Fibroblast of skin of right quadriceps (primary cell): ENCODE results near the gene EXOSC10.
"Not testable (repeated sequence)": the region's sequence is repeated elsewhere in the genome, so short reads cannot be mapped to it uniquely, and the experiment has no call there.

Experiments
- DNase-seq: peaks from one replicate; pipeline ENCODE4 v3.0.0-alpha.2; 2013

Gene EXOSC10

DNA sequence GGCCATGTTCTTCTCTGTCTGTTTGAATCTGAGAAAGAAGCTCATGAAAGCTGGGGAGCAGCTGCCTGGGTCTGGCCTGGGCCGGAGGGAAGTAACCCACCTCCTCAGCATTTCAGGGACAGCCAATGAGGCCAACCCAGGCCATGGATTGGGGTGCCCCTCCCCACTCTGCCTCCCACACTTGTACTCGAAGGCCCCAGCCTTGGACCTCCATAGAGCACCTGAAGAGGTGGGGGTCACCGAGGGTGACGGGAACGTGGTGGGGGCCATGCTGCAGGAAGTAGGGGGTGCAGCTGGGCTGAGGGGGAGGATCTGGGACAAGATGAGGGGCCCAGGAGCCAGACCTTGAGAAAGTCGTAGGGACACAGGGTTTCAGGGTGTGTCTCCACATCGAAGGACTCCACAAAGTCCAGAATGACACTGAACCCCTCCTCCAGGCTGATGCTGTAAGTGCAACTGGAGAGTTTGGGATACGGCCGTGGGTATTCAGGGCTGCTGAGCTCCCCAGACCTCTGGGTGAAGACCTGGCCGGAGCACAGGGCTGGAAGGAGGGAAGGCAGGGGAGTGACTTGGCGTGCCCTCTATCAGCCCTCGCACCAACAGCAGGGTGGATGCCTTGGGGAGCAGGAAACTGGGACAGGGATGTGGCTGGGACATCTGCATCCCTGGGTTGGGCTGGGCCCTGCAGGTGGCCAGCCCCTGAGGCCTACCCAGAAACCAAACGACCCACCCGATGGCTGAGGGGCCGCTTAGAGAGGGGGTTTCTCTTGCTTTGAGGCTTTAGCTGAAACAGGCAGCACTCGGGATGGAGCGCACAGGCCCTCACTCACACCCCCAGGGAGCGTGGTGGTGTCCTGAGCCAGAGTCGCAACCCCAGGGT lies 56.4 kb downstream of the EXOSC10 start:
- DNase-seq, result no peak

DNA sequence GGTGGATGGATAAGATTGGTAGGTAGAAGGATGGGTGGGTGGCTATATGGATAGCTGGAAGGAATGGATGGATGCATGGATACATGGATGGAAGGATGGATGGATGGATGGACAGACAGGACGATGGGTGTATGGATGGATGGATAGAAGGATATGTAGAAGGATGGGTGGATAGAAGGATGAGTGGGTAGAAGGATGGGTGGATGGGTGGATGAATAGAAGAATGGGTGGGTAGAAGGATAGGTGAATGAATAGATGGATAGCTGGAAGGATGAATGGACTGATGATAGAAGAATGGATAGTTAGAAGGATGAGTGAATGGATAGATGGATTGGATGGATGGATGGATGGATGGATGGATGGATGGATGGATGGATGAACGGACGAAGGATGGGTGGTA lies 57.6 kb downstream of the EXOSC10 start:
- no peak for DNase-seq

- no peak for DNase-seq
Observed at GRCh38 chr1:11041048-11041447, 58.6 kb downstream of the EXOSC10 start.

DNA sequence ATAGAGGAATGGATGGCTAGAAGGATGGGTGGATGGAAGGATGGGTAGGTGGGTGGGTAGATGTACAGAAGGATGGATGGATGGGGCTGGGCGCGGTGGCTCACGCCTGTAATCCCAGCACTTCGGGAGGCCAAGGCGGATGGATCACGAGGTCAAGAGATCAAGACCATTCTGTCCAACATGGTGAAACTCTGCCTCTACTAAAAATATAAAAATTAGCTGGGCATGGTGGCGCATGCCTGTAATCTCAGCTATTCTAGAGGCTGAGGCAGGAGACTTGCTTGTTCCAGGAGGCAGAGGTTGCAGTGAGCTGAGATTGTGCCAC lies 59.6 kb downstream of the EXOSC10 start:
- not testable (repeated sequence) for DNase-seq

- DNase-seq, result no peak
Observed at GRCh38 chr1:11039351-11040104, 60.1 kb downstream of the EXOSC10 start.

GRCh38 chr1:11037740-11038182 lies 61.9 kb downstream of the EXOSC10 start:
- DNase-seq, result peak; percentile 71

- DNase-seq, result not testable (repeated sequence)
Observed at GRCh38 chr1:11037019-11037739, 62.5 kb downstream of the EXOSC10 start.

- no peak for DNase-seq
Observed at GRCh38 chr1:11031624-11032262, 67.9 kb downstream of the EXOSC10 start.

DNA sequence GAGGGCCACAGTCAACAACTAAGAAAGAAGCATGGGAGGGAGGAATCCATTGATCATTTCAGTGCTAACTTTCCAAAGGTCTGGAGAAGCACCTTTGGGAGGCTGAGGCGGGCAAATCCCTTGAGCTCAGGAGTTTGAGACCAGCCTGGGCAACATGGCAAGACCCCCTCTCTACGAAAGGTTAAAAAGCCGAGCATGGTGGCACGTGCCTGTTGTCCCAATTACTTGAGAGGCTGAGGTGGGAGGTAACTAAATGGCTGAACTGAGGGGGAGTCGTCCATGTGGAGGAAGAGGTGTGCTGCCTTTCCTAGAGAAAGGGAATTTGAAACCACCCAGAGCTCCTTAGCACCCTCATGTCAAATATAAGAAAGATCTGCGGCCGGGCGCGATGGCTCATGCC lies 68.8 kb downstream of the EXOSC10 start:
- no peak for DNase-seq

GRCh38 chr1:11028018-11028417 lies 71.7 kb downstream of the EXOSC10 start:
- no peak for DNase-seq

GRCh38 chr1:11027316-11027715 lies 72.4 kb downstream of the EXOSC10 start:
- DNase-seq, result no peak

- no peak for DNase-seq
Observed at GRCh38 chr1:11026903-11027302, 72.8 kb downstream of the EXOSC10 start.

DNA sequence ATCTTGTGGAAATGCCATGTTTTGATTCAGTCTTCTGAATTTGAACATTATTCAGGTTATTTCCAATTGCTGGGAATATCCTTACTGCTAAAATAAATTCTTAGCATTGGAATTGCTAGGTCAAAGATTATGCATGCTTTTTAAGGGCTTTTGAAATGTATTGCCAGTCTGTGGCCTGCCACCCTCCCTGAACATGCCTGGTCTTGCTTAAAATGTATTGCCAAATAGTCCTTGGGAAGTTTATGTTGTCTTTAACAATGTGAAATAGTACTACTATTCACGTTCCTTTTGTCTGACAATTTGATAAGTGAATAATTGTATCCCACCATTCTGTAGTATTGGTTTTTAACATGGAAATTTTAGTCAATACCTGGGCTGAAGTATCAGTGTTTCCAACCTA lies 73.6 kb downstream of the EXOSC10 start:
- no peak for DNase-seq

DNA sequence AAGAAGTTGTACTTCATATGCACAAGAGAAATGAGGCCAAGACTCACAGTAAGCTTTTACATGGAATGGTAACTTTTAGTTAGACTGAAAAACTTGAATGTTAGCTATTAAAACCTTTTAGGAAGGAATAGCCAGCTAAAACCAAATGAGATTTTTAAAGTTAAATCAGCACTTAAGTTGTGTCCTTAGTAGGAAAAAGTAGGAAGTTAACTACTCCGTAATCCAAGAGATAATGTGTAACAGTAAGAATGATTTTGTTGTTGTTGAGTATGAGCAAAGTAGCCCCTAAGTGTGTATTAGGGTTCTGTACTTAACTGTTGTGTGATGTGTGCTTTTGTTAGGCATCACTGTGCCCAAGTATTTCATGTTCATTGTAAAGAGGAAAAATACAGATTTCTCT lies 74.1 kb downstream of the EXOSC10 start:
- DNase-seq, result no peak

DNA sequence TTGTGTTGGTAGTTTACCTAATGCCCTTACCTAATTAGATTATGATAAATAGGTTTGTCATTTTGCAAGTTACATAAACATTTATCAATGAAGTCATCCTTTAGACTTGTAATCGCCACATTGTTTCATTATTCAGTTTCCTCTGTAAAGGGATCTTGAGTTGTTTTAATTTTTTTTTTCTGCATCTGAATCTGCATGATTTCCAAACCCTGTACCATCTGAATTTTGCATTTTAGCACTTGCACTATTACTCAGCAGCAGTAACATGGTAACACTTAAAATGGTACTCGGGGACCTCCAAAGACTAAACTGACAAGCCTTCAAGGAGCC lies 74.8 kb downstream of the EXOSC10 start:
- DNase-seq, result no peak

DNA sequence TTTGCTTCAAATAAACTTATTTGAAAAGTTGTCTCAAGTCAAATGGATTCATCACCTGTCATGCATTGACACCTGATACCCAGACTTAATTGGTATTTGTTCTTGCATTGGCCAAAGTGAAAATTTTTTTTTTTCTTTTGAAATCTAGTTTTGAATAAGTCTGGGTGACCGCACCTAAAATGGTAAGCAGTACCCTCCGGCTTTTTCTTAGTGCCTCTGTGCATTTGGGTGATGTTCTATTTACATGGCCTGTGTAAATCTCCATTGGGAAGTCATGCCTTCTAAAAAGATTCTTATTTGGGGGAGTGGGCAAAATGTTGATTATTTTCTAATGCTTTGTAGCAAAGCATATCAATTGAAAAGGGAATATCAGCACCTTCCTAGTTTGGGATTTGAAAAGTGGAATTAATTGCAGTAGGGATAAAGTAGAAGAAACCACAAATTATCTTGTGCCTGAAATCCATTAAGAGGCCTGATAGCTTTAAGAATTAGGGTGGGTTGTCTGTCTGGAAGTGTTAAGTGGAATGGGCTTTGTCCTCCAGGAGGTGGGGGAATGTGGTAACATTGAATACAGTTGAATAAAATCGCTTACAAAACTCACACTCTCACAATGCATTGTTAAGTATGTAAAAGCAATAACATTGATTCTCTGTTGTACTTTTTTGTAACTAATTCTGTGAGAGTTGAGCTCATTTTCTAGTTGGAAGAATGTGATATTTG lies 75.4 kb downstream of the EXOSC10 start:
- DNase-seq, result no peak

DNA sequence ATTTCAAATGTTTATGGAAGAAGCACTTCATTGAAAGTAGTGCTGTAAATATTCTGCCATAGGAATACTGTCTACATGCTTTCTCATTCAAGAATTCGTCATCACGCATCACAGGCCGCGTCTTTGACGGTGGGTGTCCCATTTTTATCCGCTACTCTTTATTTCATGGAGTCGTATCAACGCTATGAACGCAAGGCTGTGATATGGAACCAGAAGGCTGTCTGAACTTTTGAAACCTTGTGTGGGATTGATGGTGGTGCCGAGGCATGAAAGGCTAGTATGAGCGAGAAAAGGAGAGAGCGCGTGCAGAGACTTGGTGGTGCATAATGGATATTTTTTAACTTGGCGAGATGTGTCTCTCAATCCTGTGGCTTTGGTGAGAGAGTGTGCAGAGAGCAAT lies 76.5 kb downstream of the EXOSC10 start:
- DNase-seq, result no peak

- DNase-seq, result no peak
Observed at GRCh38 chr1:11019971-11020370, 79.7 kb downstream of the EXOSC10 start.

GRCh38 chr1:11019358-11019757 lies 80.3 kb downstream of the EXOSC10 start:
- DNase-seq, result not testable (repeated sequence)
